ENCODE results near the gene GATM. TPM values are rescaled to one million over a fixed set of nuclear protein-coding genes. Genes with fewer than 3 reads are reported as not detected.

GATM gene
- 0.19 and 0.56 TPM in 2 replicates for total RNA-seq

GRCh38 chr15:45378149-45378912, at the start of gene GATM:
GATM (minus strand) TSS chr15:45378544; CDS start chr15:45378453, 91 bp downstream.

Other genes with a start within 250 kb of the GATM start
- 0.56 TPM in 1 of 2 replicates, not detected in the other for gene DUOXA1, start 248.7 kb downstream of the GATM start, total RNA-seq
- under 0.01 TPM in 2 replicates for gene DUOX1, start 248.6 kb downstream of the GATM start, total RNA-seq
- 0.58 and 3.1 TPM in 2 replicates for gene SHF, start 190.6 kb downstream of the GATM start, total RNA-seq
- gene SLC28A2, start 126.3 kb downstream of the GATM start, total RNA-seq, result under 0.01 TPM in 1 of 2 replicates, not detected in the other
- 11.5 and 12.7 TPM in 2 replicates for gene SLC30A4, start 144.2 kb upstream of the GATM start, total RNA-seq
- 89.9 and 101 TPM in 2 replicates for gene BLOC1S6, start 208.8 kb upstream of the GATM start, total RNA-seq

All from regular cardiac myocyte (primary cell).